ENCODE results near the gene KRTAP5-2. TPM values are rescaled to one million over a fixed set of nuclear protein-coding genes. Genes with fewer than 3 reads are reported as not detected.

Gene KRTAP5-2
- total RNA-seq, 1 experiment from 2014 or later, result not detected

DNA sequence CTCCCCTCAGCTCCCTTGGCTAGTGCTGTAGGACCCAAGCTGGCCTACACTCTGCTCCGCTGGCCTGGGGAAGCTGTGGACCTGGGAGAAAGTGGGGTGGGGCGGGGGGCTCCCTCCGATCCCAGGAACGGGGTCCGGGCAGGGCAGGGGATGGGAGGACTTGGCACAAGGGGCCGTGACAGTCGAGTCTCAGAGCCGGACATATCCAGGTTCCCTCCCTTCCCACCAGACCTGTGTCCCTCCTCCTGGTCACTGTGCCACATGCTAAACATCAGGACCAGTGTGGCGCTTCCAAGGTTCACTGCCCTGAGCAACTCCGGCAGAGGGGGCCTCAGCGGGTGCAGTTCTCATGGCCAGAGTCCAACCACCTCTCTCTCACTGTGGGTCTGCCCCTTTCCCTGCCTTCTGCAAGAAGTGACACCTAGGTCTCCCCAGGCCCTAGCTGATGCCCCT, 28.1 kb downstream of the KRTAP5-2 start:
- no peaks in the 10 kb centered on the region for H3K9me3 ChIP-seq (ENCODE audit: control insufficient read depth, low read depth, low read length)
- H3K27me3 Mint-ChIP-seq (ENCODE audit: low read depth), result peaks cover 58% of the 10 kb centered on the region
- H3K23ac ChIP-seq (ENCODE audit: insufficient read length, low read depth, low read length), result no peak overlapping the region
- TF ChIP-seq, protein P1, sequence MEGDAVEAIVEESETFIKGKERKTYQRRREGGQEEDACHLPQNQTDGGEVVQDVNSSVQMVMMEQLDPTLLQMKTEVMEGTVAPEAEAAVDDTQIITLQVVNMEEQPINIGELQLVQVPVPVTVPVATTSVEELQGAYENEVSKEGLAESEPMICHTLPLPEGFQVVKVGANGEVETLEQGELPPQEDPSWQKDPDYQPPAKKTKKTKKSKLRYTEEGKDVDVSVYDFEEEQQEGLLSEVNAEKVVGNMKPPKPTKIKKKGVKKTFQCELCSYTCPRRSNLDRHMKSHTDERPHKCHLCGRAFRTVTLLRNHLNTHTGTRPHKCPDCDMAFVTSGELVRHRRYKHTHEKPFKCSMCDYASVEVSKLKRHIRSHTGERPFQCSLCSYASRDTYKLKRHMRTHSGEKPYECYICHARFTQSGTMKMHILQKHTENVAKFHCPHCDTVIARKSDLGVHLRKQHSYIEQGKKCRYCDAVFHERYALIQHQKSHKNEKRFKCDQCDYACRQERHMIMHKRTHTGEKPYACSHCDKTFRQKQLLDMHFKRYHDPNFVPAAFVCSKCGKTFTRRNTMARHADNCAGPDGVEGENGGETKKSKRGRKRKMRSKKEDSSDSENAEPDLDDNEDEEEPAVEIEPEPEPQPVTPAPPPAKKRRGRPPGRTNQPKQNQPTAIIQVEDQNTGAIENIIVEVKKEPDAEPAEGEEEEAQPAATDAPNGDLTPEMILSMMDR (conservative IDR thresholded peaks at IDR 0.05), result no peak
- no peak overlapping the region for H3K4me2 ChIP-seq (ENCODE audit: insufficient read depth, insufficient read length, low read length)
- H3K27ac Mint-ChIP-seq, result no peak overlapping the region
- no peak overlapping the region for H3K56ac ChIP-seq (ENCODE audit: insufficient read length, low read depth, low read length)
- H4K20me1 ChIP-seq (ENCODE audit: control insufficient read depth, insufficient read depth, insufficient read length), result no peaks in the 10 kb centered on the region
- H2AFZ ChIP-seq (ENCODE audit: low read length), result no peak overlapping the region
- H3K27ac ChIP-seq (ENCODE audit: insufficient read length, low read depth, low read length), result no peak overlapping the region
- H3K23me2 ChIP-seq (ENCODE audit: insufficient read length, low read depth, low read length, poor library complexity, severe bottlenecking), result peaks cover 22% of the 10 kb centered on the region
- no peak overlapping the region for H2BK20ac ChIP-seq (ENCODE audit: low read depth, low read length, poor library complexity, severe bottlenecking)
- no peaks in the 10 kb centered on the region for H3K79me1 ChIP-seq (ENCODE audit: insufficient read depth, low read depth, low read length, poor library complexity, severe bottlenecking)
- H3K18ac ChIP-seq (ENCODE audit: insufficient read length, low read depth, low read length), result no peak overlapping the region
- H3K4me3 Mint-ChIP-seq, result peak overlapping the region in 1 of 2 experiments; percentile 42; a peak in 1 of 5 replicates
- no peak overlapping the region for H3K4ac ChIP-seq (ENCODE audit: low read depth, low read length)
- peaks cover 17% of the 10 kb centered on the region for H3K27me3 ChIP-seq (ENCODE audit: insufficient read depth, low read length)
- DNase-seq, result peak; percentile 25
- no peaks in the 10 kb centered on the region for H3K36me3 Mint-ChIP-seq (ENCODE audit: insufficient read depth in 1 of 3, low read depth in 3 of 3)
- no peak overlapping the region for H4K8ac ChIP-seq (replicated peaks; ENCODE audit: insufficient read length, low read depth, low read length)
- H3K4me1 ChIP-seq (ENCODE audit: insufficient read depth, low read length), result no peaks in the 10 kb centered on the region
- no peak overlapping the region for H2BK120ac ChIP-seq (ENCODE audit: low read depth, low read length, poor library complexity, severe bottlenecking)
- H3K9ac ChIP-seq (ENCODE audit: extremely low read depth, insufficient read length, low read length), result no peak overlapping the region
- no peaks in the 10 kb centered on the region for H3K9me3 Mint-ChIP-seq
- H3T11ph ChIP-seq (ENCODE audit: low read length), result no peak overlapping the region
- no peak overlapping the region for H3K14ac ChIP-seq (ENCODE audit: insufficient read depth, low read length)
- H2BK12ac ChIP-seq (ENCODE audit: insufficient read length, low read depth, low read length), result no peak overlapping the region
- peaks cover 25 to 47% of the 10 kb centered on the region in 2 experiments for H3K4me1 Mint-ChIP-seq
- no peaks in the 10 kb centered on the region for H3K79me2 ChIP-seq (ENCODE audit: insufficient read depth, low read length)
- no peak overlapping the region for H4K5ac ChIP-seq (ENCODE audit: insufficient read length, low read depth, low read length)
- no peak overlapping the region for H4K91ac ChIP-seq (ENCODE audit: insufficient read length, low read depth, low read length)
- no peak overlapping the region for H2BK15ac ChIP-seq (ENCODE audit: low read depth, low read length)
- H2BK5ac ChIP-seq (ENCODE audit: insufficient read length, low read length), result no peak overlapping the region
- no CpG with 5 or more reads among the region's 11 CpGs for WGBS (ENCODE audit: extremely low coverage, insufficient read length, low lambda C conversion rate)
- no peak overlapping the region for H2AK5ac ChIP-seq (ENCODE audit: insufficient read length, low read length)

Measured in H9 (cell line).